Measurements from ENCODE around the gene SPOP. TPM values are rescaled to one million over a fixed set of nuclear protein-coding genes. Genes with fewer than 3 reads are reported as not detected.

Gene SPOP
- total and polyA plus RNA-seq, 2 of the 4 experiments (the other 2 are of a cell fraction), result 24.9 to 47.5 TPM

DNA sequence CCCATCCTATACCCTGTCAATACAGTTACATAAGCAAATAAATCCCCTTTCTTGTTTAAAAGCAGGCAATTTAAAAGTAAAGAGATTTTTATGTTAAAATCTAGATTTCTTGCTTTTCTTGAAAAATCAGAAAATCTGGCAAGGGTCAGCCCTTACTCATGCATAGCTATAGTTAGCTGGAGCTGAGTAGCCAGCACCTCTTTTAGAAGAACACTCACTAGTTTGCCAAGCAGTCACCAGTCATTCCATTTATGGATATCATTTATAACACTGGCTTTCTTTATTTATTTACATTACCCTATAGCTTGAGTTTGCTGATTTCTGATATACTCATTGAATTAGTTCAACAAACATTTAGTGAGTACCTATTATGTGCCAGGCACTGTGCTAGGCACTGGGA lies 56.5 kb downstream of the SPOP start:
- CTCF ChIA-PET, result no interaction called here
- Histone ChIP-seq H3K27ac (ENCODE audit: insufficient read depth, low read length) (no peak overlapping the region), H3K9me3 (ENCODE audit: control insufficient read depth, insufficient read depth, low read length) (no peaks in the 10 kb centered on the region), H2AFZ (replicated peaks; ENCODE audit: low read length, poor library complexity) (no peak overlapping the region), H4K8ac (ENCODE audit: low read depth in 2 of 2, low read length in 2 of 2) (no peak overlapping the region), H3K4me2 (ENCODE audit: low read depth, low read length) (no peak overlapping the region), H3K9me1 (ENCODE audit: insufficient read depth, low read length) (0 out of 2 replicates have a peak, but pooled peaks cover 3% of the 10 kb centered on the region), H3K18ac (ENCODE audit: low read depth, low read length) (no peak overlapping the region), H3K23ac (ENCODE audit: low read depth, low read length) (no peak overlapping the region), H3K4me1 (ENCODE audit: control insufficient read depth, insufficient read depth, low read length) (peaks cover 7% of the 10 kb centered on the region; the same call in 1 of the 2 replicates), H3K4ac (ENCODE audit: low read depth, low read length) (no peak overlapping the region), H2BK20ac (ENCODE audit: low read depth, low read length) (no peak overlapping the region), H4K91ac (ENCODE audit: insufficient read depth, low read depth, low read length) (no peak overlapping the region), H3K27me3 (ENCODE audit: control insufficient read depth, insufficient read depth, low read length) (no peaks in the 10 kb centered on the region), H2AK9ac (replicated peaks; ENCODE audit: low read depth, low read length, poor library complexity) (no peak overlapping the region), H3K14ac (replicated peaks; ENCODE audit: low read depth, low read length) (no peak overlapping the region), H4K20me1 (ENCODE audit: insufficient read depth, low read length) (peaks cover 13% of the 10 kb centered on the region; the same call in 1 of the 2 replicates), H3K56ac (ENCODE audit: extremely low read depth, insufficient read depth, low read length) (no peak overlapping the region), H3K4me3 (ENCODE audit: insufficient read depth, low read depth, low read length) (no peak overlapping the region), H2BK15ac (ENCODE audit: low read depth, low read length) (no peak overlapping the region), H2BK120ac (ENCODE audit: low read depth, low read length) (no peak overlapping the region), H2AK5ac (ENCODE audit: low read depth, low read length) (no peak overlapping the region), H2BK5ac (ENCODE audit: low read depth, low read length, poor library complexity, severe bottlenecking) (no peak overlapping the region), H3K9ac (ENCODE audit: low read depth, low read length) (no peak overlapping the region), H4K5ac (ENCODE audit: low read depth, low read length) (no peak overlapping the region), H3K36me3 (ENCODE audit: control insufficient read depth, insufficient read depth, low read length) (peaks cover 22% of the 10 kb centered on the region), H3K79me1 (ENCODE audit: low read depth in 1 of 2, low read length in 2 of 2) (peaks cover 15 to 58% of the 10 kb centered on the region in 2 experiments; a peak in 3 of 4 replicates)
- dilution Hi-C loops (cut with HindIII; ENCODE audit: low sequenced_read_pairs, unreplicated experiment), result no loop called here
- ATAC-seq (ENCODE audit: low read depth) (no peak), DNase-seq (no peak)
- POLR2A ChIA-PET (ENCODE audit: unreplicated experiment), result interaction anchor here (0.6 kb wide), 1 partner anchor 54 kb away, joined by 3 read pairs; no protein-coding TSS in a partner anchor
- no TSS peak for BruUV-seq (replicated peaks)
- intact Hi-C loops (cut with micrococcal nuclease), result no loop called here
- in situ Hi-C loops (cut with MboI; ENCODE audit: low sequenced_read_pairs), result no loop called here
- TF ChIP-seq RAD21 (IDR thresholded peaks at IDR 0.05; ENCODE audit: low read length), result no peak
- TF ChIP-seq MAFK (IDR thresholded peaks at IDR 0.05; ENCODE audit: low read depth, low read length), result no peak
- TF ChIP-seq MAZ (IDR thresholded peaks at IDR 0.05; ENCODE audit: borderline replicate concordance, low read depth, low read length), result no peak
- TF ChIP-seq, protein P1, sequence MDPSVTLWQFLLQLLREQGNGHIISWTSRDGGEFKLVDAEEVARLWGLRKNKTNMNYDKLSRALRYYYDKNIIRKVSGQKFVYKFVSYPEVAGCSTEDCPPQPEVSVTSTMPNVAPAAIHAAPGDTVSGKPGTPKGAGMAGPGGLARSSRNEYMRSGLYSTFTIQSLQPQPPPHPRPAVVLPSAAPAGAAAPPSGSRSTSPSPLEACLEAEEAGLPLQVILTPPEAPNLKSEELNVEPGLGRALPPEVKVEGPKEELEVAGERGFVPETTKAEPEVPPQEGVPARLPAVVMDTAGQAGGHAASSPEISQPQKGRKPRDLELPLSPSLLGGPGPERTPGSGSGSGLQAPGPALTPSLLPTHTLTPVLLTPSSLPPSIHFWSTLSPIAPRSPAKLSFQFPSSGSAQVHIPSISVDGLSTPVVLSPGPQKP (IDR thresholded peaks at IDR 0.05; ENCODE audit: borderline replicate concordance, low read depth, low read length), result no peak
- no peak for TF ChIP-seq RFX5 (IDR thresholded peaks at IDR 0.05; ENCODE audit: low read depth, low read length)
